Endothelial cell of umbilical vein (primary cell): ENCODE results near the gene MAP6. TPM values are rescaled to one million over a fixed set of nuclear protein-coding genes. Genes with fewer than 3 reads are reported as not detected.

ENCODE experiments used
- BruUV-seq: library from RNA; stranded (reverse); fragments of 400-500 nt; replicated peaks from 2 replicates; lab custom pipeline; 2021; lab: Mats Ljungman, UMichigan
- CTCF ChIA-PET: fragments of 300-600, 350-600 bp; sonication (Branson Sonifier 250); formaldehyde crosslinking; loops from one replicate; lab custom pipeline; 2021; ENCODE audit warnings: antibody characterized with exemption, inconsistent platforms; lab: Charles Lee
- POLR2A ChIA-PET: fragments of 300-600, 350-600 bp; sonication (Branson Sonifier 250); formaldehyde crosslinking; loops from one replicate; lab custom pipeline; 2021; ENCODE audit warnings: antibody characterized with exemption, inconsistent platforms; lab: Charles Lee
- DNase-seq: peaks from one replicate; pipeline ENCODE4 v3.0.0-alpha.2; 2011; ENCODE audit warnings: low read depth, low spot score
- FAIRE-seq: peaks from 2 replicates; lab custom pipeline; 2011; peaks lifted over from hg19 to GRCh38; lab: Jason Lieb, UNC
- H2AFZ ChIP-seq: 2 replicates; pipeline ENCODE4 v1.6.0; 2012; ENCODE audit warnings: low read depth, low read length, control low read depth, inconsistent platforms
- H3K27ac ChIP-seq: 2 replicates; pipeline ENCODE4 v1.5.1; 2011; ENCODE audit warnings: low read depth, mild to moderate bottlenecking, control low read depth, low read length, moderate library complexity; ENCODE audit not compliant: insufficient read depth
- H3K27me3 ChIP-seq, 2 experiments: 2 replicates each; pipeline versions ENCODE4 v1.6.0 to v1.6.1; 2011; ENCODE audit warnings: low read length in 2 of 2, mixed read lengths in 1 of 2; ENCODE audit not compliant: control insufficient read depth in 2 of 2, insufficient read depth in 2 of 2
- H3K36me3 ChIP-seq, 2 experiments: 2 replicates in 1 of 2; 3 replicates in 1 of 2; pipeline ENCODE4 v1.5.1; 2011; ENCODE audit warnings: low read length in 2 of 2, mild to moderate bottlenecking in 1 of 2, moderate library complexity in 1 of 2; ENCODE audit not compliant: control insufficient read depth in 2 of 2, insufficient read depth in 2 of 2; ENCODE audit errors: extremely low read depth in 1 of 2
- H3K4me1 ChIP-seq: 3 replicates; pipeline ENCODE4 v1.5.1; 2011; ENCODE audit warnings: mild to moderate bottlenecking, low read length; ENCODE audit not compliant: control insufficient read depth, insufficient read depth; ENCODE audit errors: extremely low read depth
- H3K4me2 ChIP-seq: 2 replicates; pipeline ENCODE4 v1.6.1; 2011; ENCODE audit warnings: low read length, control low read depth, mixed read lengths; ENCODE audit not compliant: insufficient read depth
- H3K4me3 ChIP-seq, 3 experiments: fragments of 200-600 bp in 1 of 3; sonication (generic), shearing (Covaris generic) in 1 of 3; replicated peaks in 1 of 3; 2 replicates each; pipeline ENCODE4 v1.5.1; 2011 to 2016; ENCODE audit warnings: control low read depth in 3 of 3, low read length in 3 of 3, mild to moderate bottlenecking in 2 of 3, inconsistent platforms in 1 of 3, low read depth in 1 of 3, moderate library complexity in 1 of 3; ENCODE audit not compliant: insufficient read depth in 1 of 3
- H3K79me2 ChIP-seq: 2 replicates; pipeline ENCODE4 v1.6.0; 2012; ENCODE audit warnings: low read length, inconsistent platforms; ENCODE audit not compliant: control insufficient read depth, insufficient read depth
- H3K9ac ChIP-seq: replicated peaks from 2 replicates; pipeline ENCODE3; 2011; ENCODE audit warnings: low read length, control low read depth; ENCODE audit not compliant: insufficient read depth; ENCODE audit errors: extremely low read depth
- H3K9me1 ChIP-seq: replicated peaks from 3 replicates; pipeline ENCODE4 v1.6.0; 2011; ENCODE audit warnings: mild to moderate bottlenecking, low read length; ENCODE audit not compliant: control insufficient read depth, insufficient read depth; ENCODE audit errors: extremely low read depth
- H3K9me3 ChIP-seq: replicated peaks from 2 replicates; pipeline ENCODE4 v1.5.1; 2012; ENCODE audit warnings: low read length, inconsistent platforms; ENCODE audit not compliant: control insufficient read depth, insufficient read depth
- H4K20me1 ChIP-seq: replicated peaks from 2 replicates; pipeline ENCODE3; 2011; ENCODE audit warnings: mild to moderate bottlenecking, low read length; ENCODE audit not compliant: control insufficient read depth, insufficient read depth; ENCODE audit errors: extremely low read depth
- EZH2 ChIP-seq: IDR thresholded peaks from 2 replicates; pipeline ENCODE4 v1.6.1; 2012; ENCODE audit warnings: borderline replicate concordance, low read depth, mild to moderate bottlenecking, moderate library complexity, low read length, inconsistent platforms; ENCODE audit not compliant: severe bottlenecking
- FOS ChIP-seq: IDR thresholded peaks from 2 replicates; pipeline ENCODE4 v1.6.1; 2011; ENCODE audit warnings: mild to moderate bottlenecking, low read length, moderate library complexity, borderline replicate concordance; ENCODE audit not compliant: insufficient read depth
- GATA2 ChIP-seq: IDR thresholded peaks from 2 replicates; pipeline ENCODE4 v1.7.0; 2011; ENCODE audit warnings: low read depth, mild to moderate bottlenecking, moderate library complexity, mixed read lengths, low read length; ENCODE audit not compliant: insufficient read length, insufficient read depth
- JUN ChIP-seq: IDR thresholded peaks from 2 replicates; pipeline ENCODE4 v1.6.1; 2011; ENCODE audit warnings: borderline replicate concordance, low read depth; ENCODE audit not compliant: insufficient read length, insufficient read depth
- MYC ChIP-seq: IDR thresholded peaks from one replicate; pipeline ENCODE4 v1.6.1; 2011; ENCODE audit warnings: mild to moderate bottlenecking, low read depth, low read length
- POLR2A ChIP-seq: IDR thresholded peaks from 2 replicates; pipeline ENCODE4 v1.6.1; 2012; ENCODE audit warnings: low read depth, mild to moderate bottlenecking, control low read depth, low read length
- POLR2AphosphoS5 ChIP-seq: IDR thresholded peaks from 2 replicates; pipeline ENCODE4 v1.6.1; 2012; ENCODE audit warnings: low read depth, mild to moderate bottlenecking, control low read depth, low read length, moderate library complexity; ENCODE audit not compliant: insufficient read depth
- dilution Hi-C: fragments of 300-500 bp; cut with MboI; formaldehyde crosslinking; loops from one replicate; pipeline ENCODE4 v1.15.0; 2019; ENCODE audit warnings: low sequenced_read_pairs; ENCODE audit not compliant: extremely low pct_ligation_motif_present
- intact Hi-C: fragments of 100-400 bp; cut with micrococcal nuclease; formaldehyde crosslinking; loops from one replicate; pipeline ENCODE4 v1.10.0; 2022
- polyA plus RNA-seq, 4 experiments: library from polyadenylated mRNA; depleted of rRNA in 3 of 4; stranded (reverse) in 3 of 4; unstranded in 1 of 4; fragments of >200 nt; gene quantifications; 2 replicates each; pipeline versions ENCODE4 v1.2.1 to v1.2.3, GENCODE V29; 2011 to 2012; ENCODE audit warnings: missing spikeins in 1 of 4
- total RNA-seq: library from RNA; stranded (reverse); gene quantifications from 2 replicates; pipeline ENCODE4 v1.2.3, GENCODE V29; 2021
- TF ChIP-seq, protein P1 (sequence below): IDR thresholded peaks from 2 replicates; pipeline ENCODE4 v1.6.1; 2011; ENCODE audit not compliant: insufficient read depth, insufficient read length
- TF ChIP-seq, protein P2 (sequence below), 2 donors: IDR thresholded peaks; 1 replicate in 1 of 2; 2 replicates in 1 of 2; pipeline ENCODE4 v1.5.1; 2011; ENCODE audit warnings: low read length in 2 of 2, mild to moderate bottlenecking in 2 of 2, moderate library complexity in 2 of 2, control low read depth in 1 of 2, inconsistent platforms in 1 of 2, low read depth in 1 of 2; ENCODE audit not compliant: insufficient read depth in 1 of 2; ENCODE audit errors: extremely low read depth in 1 of 2

The MAP6 gene
- total and polyA plus RNA-seq, 2 donors (not counting 3 experiments of a cell fraction or from before 2014, with no cell fraction given) = 0.12 TPM; not detected in 1

DNA sequence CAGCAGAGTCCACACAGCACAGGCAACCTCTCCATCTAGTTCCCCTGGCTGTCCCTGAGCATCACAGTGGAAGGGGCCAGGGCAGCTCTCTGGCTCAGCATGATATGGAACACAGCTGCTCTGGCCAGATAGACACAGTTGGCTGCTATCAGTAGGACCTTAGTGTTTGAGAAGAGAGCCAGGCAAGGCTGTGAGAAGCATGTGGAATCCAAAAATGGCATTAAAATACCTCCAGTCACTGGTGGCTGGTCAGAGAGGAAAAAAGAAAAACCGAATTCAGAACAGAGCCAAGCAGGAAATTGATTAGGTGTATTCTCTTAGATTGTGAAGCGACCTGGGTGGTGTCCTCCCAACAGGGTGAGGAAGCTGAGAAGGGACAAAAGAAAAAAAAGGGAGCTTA lies 78.9 kb downstream of the MAP6 start:
- Histone ChIP-seq H3K9ac (no peak overlapping the region), H3K79me2 (no peaks in the 10 kb centered on the region), H3K9me3 (no peaks in the 10 kb centered on the region), H3K4me1 (peaks cover 7% of the 10 kb centered on the region), H3K36me3 (no peaks in the 10 kb centered on the region), H4K20me1 (no peaks in the 10 kb centered on the region), H3K4me2 (no peak overlapping the region), H2AFZ (no peak overlapping the region), H3K4me3 (no peak overlapping the region), H3K27ac (no peak overlapping the region), H3K9me1 (no peaks in the 10 kb centered on the region), H3K27me3 (no peaks in the 10 kb centered on the region)
- TF ChIP-seq EZH2 = no peak
- no peak for TF ChIP-seq POLR2AphosphoS5
- TF ChIP-seq, protein P1, sequence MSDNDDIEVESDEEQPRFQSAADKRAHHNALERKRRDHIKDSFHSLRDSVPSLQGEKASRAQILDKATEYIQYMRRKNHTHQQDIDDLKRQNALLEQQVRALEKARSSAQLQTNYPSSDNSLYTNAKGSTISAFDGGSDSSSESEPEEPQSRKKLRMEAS = no peak
- TF ChIP-seq, protein P2, sequence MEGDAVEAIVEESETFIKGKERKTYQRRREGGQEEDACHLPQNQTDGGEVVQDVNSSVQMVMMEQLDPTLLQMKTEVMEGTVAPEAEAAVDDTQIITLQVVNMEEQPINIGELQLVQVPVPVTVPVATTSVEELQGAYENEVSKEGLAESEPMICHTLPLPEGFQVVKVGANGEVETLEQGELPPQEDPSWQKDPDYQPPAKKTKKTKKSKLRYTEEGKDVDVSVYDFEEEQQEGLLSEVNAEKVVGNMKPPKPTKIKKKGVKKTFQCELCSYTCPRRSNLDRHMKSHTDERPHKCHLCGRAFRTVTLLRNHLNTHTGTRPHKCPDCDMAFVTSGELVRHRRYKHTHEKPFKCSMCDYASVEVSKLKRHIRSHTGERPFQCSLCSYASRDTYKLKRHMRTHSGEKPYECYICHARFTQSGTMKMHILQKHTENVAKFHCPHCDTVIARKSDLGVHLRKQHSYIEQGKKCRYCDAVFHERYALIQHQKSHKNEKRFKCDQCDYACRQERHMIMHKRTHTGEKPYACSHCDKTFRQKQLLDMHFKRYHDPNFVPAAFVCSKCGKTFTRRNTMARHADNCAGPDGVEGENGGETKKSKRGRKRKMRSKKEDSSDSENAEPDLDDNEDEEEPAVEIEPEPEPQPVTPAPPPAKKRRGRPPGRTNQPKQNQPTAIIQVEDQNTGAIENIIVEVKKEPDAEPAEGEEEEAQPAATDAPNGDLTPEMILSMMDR (IDR thresholded peaks at IDR 0.05; ENCODE audit: extremely low read depth in 1 of 2, insufficient read depth in 1 of 2, low read depth in 1 of 2, low read length in 2 of 2) = no peak
- no peak for TF ChIP-seq JUN
- TF ChIP-seq FOS = no peak
- TF ChIP-seq GATA2 = no peak
- TF ChIP-seq POLR2A = no peak
- TF ChIP-seq MYC = no peak
- intact Hi-C loops (no loop called here), dilution Hi-C loops (no loop called here)
- ChIA-PET CTCF (no interaction called here), POLR2A (no interaction called here)
- DNase-seq (no peak), FAIRE-seq (no peak)
- no TSS peak for BruUV-seq
